HCT116 (cell line): ENCODE results near the gene TM4SF4.

Experiments
- JUND ChIP-seq: IDR thresholded peaks from 2 replicates; pipeline ENCODE4 v1.6.1; 2012
- RAD21 ChIP-seq: IDR thresholded peaks from 2 replicates; pipeline ENCODE4 v1.6.1; 2012; ENCODE audit warnings: low read depth, mild to moderate bottlenecking
- SP1 ChIP-seq: IDR thresholded peaks from 2 replicates; pipeline ENCODE4 v1.6.1; 2012; ENCODE audit warnings: low read depth
- TF ChIP-seq, protein P1 (sequence below), 3 experiments: fragments of 200-600 bp in 1 of 3; sonication (generic) in 1 of 3; IDR thresholded peaks in 2 of 3; conservative IDR thresholded peaks in 1 of 3; 2 replicates each; pipeline ENCODE4 v1.5.1; 2012 to 2017; ENCODE audit warnings: low read depth in 2 of 3, low read length in 2 of 3, antibody characterized with exemption in 1 of 3, borderline replicate concordance in 1 of 3, control low read depth in 1 of 3, mild to moderate bottlenecking in 1 of 3, mixed read lengths in 1 of 3, mixed run types in 1 of 3, moderate library complexity in 1 of 3; ENCODE audit not compliant: insufficient read depth in 1 of 3
- TF ChIP-seq, protein P2 (sequence below): IDR thresholded peaks from 2 replicates; pipeline ENCODE4 v1.6.1; 2012

DNA sequence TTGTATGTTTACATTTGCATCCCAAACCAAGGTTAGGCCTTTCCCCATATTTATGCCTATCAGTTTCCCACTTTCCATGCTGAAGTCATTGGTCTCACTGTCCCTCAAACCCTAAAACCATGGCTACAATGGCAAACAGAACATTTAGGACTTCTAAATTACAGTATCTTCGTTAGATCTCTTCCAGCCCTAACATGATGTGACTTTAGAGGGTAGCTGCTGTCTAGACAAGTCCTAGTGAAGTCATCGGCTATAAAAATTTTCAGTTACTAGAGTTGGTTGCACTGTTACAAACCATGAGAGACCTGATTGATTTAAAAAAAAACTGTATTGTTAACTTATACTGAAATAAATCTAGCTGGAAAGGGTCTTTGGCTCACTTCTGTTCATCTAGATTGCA is 54.6 kb downstream of the TM4SF4 start:
- TF ChIP-seq, protein P1, sequence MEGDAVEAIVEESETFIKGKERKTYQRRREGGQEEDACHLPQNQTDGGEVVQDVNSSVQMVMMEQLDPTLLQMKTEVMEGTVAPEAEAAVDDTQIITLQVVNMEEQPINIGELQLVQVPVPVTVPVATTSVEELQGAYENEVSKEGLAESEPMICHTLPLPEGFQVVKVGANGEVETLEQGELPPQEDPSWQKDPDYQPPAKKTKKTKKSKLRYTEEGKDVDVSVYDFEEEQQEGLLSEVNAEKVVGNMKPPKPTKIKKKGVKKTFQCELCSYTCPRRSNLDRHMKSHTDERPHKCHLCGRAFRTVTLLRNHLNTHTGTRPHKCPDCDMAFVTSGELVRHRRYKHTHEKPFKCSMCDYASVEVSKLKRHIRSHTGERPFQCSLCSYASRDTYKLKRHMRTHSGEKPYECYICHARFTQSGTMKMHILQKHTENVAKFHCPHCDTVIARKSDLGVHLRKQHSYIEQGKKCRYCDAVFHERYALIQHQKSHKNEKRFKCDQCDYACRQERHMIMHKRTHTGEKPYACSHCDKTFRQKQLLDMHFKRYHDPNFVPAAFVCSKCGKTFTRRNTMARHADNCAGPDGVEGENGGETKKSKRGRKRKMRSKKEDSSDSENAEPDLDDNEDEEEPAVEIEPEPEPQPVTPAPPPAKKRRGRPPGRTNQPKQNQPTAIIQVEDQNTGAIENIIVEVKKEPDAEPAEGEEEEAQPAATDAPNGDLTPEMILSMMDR (IDR thresholded peaks at IDR 0.05 in 2 of 3, conservative IDR thresholded peaks at IDR 0.05 in 1 of 3; ENCODE audit: borderline replicate concordance in 1 of 3, insufficient read depth in 1 of 3, low read depth in 2 of 3, low read length in 2 of 3): no peak
- TF ChIP-seq SP1 (no peak), JUND (no peak), RAD21 (no peak)
- TF ChIP-seq, protein P2, sequence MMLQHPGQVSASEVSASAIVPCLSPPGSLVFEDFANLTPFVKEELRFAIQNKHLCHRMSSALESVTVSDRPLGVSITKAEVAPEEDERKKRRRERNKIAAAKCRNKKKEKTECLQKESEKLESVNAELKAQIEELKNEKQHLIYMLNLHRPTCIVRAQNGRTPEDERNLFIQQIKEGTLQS: no peak
